ENCODE measurements around the gene TNRC6B.
A peak's percentile ranks its signal among the peaks of the same experiment; 100 is the strongest.

TNRC6B gene

DNA sequence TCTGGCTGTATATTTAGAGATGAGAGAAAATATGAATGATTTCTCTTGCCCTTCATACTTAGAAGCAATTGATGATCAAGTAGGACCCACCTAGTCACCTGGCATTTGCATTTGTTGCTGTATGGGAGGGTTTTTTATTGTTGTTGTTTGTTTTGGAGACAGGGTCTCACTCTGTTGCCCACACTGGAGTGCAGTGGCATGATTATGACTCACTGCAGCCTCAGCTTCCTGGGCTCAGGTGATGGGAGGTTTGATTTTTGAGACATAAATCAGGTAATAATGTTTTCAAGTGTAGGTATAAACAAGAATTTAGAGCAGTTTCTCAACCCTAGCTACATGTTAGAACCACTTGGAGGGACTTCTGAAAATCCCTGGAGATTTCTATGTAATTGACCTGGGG lies 63.0 kb downstream of the TNRC6B start:
- no peak for TF ChIP-seq Cebpa-rat (IDR thresholded peaks at IDR 0.05)
- H3K27me3 ChIP-seq, result no peaks in the 10 kb centered on the region

GRCh38 chr22:40241200-40241763 lies 63.6 kb downstream of the TNRC6B start:
- no peak for TF ChIP-seq Cebpa-rat (IDR thresholded peaks at IDR 0.05)
- peaks cover 49 to 85% (median 67%) of the 10 kb centered on the region in 10 experiments for H3K4me1 ChIP-seq
- H3K27ac ChIP-seq, result no peak overlapping the region; a peak in 1 of 22 replicates
- no peaks in the 10 kb centered on the region for H3K27me3 ChIP-seq
- no peak overlapping the region for H3K4me3 ChIP-seq
- H4K20me1 ChIP-seq, result peaks cover 34 to 99% (median 51%) of the 10 kb centered on the region in 11 experiments; a peak in 21 of 22 replicates
- no peaks in the 10 kb centered on the region for H3K9me3 ChIP-seq (replicated peaks in 1 of 11)
- H3K9ac ChIP-seq, result 0 out of 22 replicates have a peak overlapping the region, but pooled peaks of 1 of the 11 experiments have one; percentile 0
- peaks cover 7 to 40% (median 19%) of the 10 kb centered on the region in 11 experiments; a peak in 20 of 22 replicates for H3K36me3 ChIP-seq
- peak overlapping the region in 8 of 11 experiments; percentile 3 to 32 (median 16); a peak in 11 of 22 replicates for H3K4me2 ChIP-seq

More for the DNA sequence above, 63.0 kb downstream of the TNRC6B start:
- Histone ChIP-seq H3K9me3 (replicated peaks in 1 of 11) (no peaks in the 10 kb centered on the region), H3K4me2 (peak overlapping the region in 10 of 11 experiments; percentile 2 to 32 (median 16); a peak in 12 of 22 replicates), H3K27ac (no peak overlapping the region), H3K9ac (0 out of 22 replicates have a peak overlapping the region, but pooled peaks of 1 of the 11 experiments have one; percentile 0), H3K36me3 (peaks cover under 1 to 40% (median 16%) of the 10 kb centered on the region in 11 experiments; a peak in 18 of 22 replicates), H3K4me3 (no peak overlapping the region), H4K20me1 (peaks cover 34 to 99% (median 57%) of the 10 kb centered on the region in 11 experiments; a peak in 21 of 22 replicates), H3K4me1 (peaks cover 50 to 87% (median 67%) of the 10 kb centered on the region in 10 experiments)

DNA sequence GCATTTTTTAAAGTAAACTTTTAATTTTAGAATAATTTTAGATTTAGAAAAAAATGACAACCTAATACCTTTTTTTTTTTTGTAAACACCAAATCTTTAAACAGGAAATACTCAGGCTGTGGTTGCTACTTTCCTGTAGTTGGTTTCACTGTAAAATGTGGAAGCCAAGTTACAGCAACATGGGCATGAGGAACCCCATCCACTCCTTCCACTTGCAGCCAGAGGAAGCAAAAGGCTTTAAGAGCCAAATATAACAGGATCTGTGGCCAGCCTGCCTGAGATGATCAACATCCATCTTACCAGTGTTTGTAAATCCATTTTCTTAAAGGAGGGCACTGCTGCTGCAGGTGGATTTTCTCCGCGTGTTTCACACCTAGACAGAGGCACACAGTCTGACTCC lies 66.2 kb downstream of the TNRC6B start:
- TF ChIP-seq Cebpa-rat (IDR thresholded peaks at IDR 0.05), result no peak
- peaks cover 28 to 52% (median 34%) of the 10 kb centered on the region in 11 experiments for H3K36me3 ChIP-seq
- peak overlapping the region; percentile 55 to 89 (median 75) for H3K4me2 ChIP-seq
- H4K20me1 ChIP-seq, result peaks cover 17 to 96% (median 37%) of the 10 kb centered on the region in 11 experiments; a peak in 21 of 22 replicates
- H3K9ac ChIP-seq, result peak overlapping the region in 4 of 11 experiments; percentile 4 to 48 (median 20); a peak in 3 of 22 replicates
- no peaks in the 10 kb centered on the region for H3K9me3 ChIP-seq (replicated peaks in 1 of 11)
- H3K27ac ChIP-seq, result peak overlapping the region in 6 of 11 experiments; percentile 12 to 68 (median 57); a peak in 11 of 22 replicates
- peaks cover 40 to 65% (median 51%) of the 10 kb centered on the region in 10 experiments for H3K4me1 ChIP-seq
- peak overlapping the region in 1 of 10 experiments; percentile 26; a peak in 1 of 20 replicates for H3K4me3 ChIP-seq
- H3K27me3 ChIP-seq, result no peaks in the 10 kb centered on the region

DNA sequence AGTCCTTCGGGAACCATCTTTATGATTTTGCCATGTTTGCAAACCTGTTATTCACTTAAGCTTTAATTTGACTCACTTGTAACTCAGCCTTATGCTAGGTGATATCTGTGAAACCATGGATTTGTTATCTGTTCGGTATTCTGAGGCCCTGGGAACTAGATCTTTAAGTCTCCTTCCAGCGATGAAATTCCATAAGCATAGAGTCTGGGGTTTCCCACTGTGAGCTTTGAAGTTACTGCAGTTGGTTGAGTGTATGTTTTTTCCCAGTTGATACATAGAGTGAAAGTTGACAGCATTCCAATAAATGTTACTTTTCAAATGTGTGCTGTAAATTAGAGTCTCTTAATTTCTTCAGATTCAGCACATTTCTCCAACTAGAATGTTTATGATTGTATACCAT lies 66.9 kb downstream of the TNRC6B start:
- Histone ChIP-seq H3K36me3 (peaks cover 33 to 59% (median 38%) of the 10 kb centered on the region in 11 experiments), H4K20me1 (peaks cover 11 to 96% (median 30%) of the 10 kb centered on the region in 11 experiments; a peak in 20 of 22 replicates)

DNA sequence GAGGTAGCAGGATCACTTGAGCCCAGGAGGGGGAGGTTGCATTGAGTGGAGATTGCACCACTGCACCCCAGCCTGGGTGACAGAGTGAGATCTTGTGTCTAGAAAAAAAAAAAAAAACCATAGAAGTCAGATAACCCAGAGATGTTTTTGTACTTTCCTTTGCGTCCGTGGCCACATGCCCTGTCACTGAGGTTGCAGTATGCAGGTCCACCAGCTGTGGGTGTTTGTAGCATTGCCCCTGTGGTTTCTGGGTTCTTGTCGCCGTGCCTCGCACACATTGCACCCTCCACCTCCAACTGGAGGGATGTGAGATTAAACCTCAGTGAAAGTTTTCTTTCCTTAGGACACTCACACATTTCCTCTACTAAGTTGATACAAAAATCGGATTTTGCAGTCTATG lies 70.3 kb downstream of the TNRC6B start:
- H3K4me1 ChIP-seq, result peaks cover 17 to 35% (median 22%) of the 10 kb centered on the region in 10 experiments
- H4K20me1 ChIP-seq, result peaks cover 0 to 91% (median 6%) of the 10 kb centered on the region in 11 experiments; a peak in 8 of 22 replicates

More for the DNA sequence above, 66.9 kb downstream of the TNRC6B start:
- Histone ChIP-seq H3K9ac (0 out of 22 replicates have a peak overlapping the region, but pooled peaks of 1 of the 11 experiments have one; percentile 48), H3K4me1 (peaks cover 34 to 65% (median 46%) of the 10 kb centered on the region in 10 experiments), H3K9me3 (replicated peaks in 1 of 11) (no peaks in the 10 kb centered on the region), H3K4me2 (peak overlapping the region; percentile 55 to 89 (median 75); a peak in 18 of 22 replicates), H3K27me3 (no peaks in the 10 kb centered on the region), H3K4me3 (no peak overlapping the region), H3K27ac (peak overlapping the region in 5 of 11 experiments; percentile 27 to 68 (median 59); a peak in 7 of 22 replicates)
- no peak for TF ChIP-seq Cebpa-rat (IDR thresholded peaks at IDR 0.05)

DNA sequence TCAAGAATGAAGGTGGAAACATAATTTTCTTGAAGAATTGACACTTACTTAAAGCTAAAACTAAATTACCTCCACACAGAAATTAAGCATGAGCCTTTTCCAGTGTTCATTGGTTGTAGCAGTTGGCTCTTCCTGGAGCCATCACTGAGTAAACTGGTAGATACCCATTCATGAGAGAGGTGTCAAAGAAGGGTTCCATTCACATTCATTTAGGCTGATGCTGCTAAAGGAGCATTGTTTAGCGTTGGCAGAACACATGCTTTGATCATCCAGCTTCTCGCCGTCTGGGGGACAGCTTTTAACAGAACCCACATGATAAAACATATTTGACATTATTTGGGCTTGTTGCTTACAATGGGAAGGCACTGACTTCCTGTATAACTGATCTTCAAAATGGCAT lies 71.6 kb downstream of the TNRC6B start:
- no peak overlapping the region for H3K27ac ChIP-seq
- H3K27me3 ChIP-seq, result no peaks in the 10 kb centered on the region
- H3K36me3 ChIP-seq, result peaks cover 73 to 99% (median 80%) of the 10 kb centered on the region in 11 experiments
- H3K4me3 ChIP-seq, result no peak overlapping the region
- peaks cover 0 to 88% (median 6%) of the 10 kb centered on the region in 11 experiments; a peak in 7 of 22 replicates for H4K20me1 ChIP-seq
- peaks cover 4 to 22% (median 9%) of the 10 kb centered on the region in 10 experiments; a peak in 19 of 20 replicates for H3K4me1 ChIP-seq
- no peak for TF ChIP-seq Cebpa-rat (IDR thresholded peaks at IDR 0.05)
- H3K4me2 ChIP-seq, result peak overlapping the region in 1 of 11 experiments; percentile 9; a peak in 1 of 22 replicates
- no peaks in the 10 kb centered on the region for H3K9me3 ChIP-seq (replicated peaks in 1 of 11)
- no peak overlapping the region for H3K9ac ChIP-seq

More for the DNA sequence above, 70.3 kb downstream of the TNRC6B start:
- no peaks in the 10 kb centered on the region for H3K9me3 ChIP-seq (replicated peaks in 1 of 11)
- no peak overlapping the region for H3K9ac ChIP-seq
- H3K27ac ChIP-seq, result no peak overlapping the region
- H3K27me3 ChIP-seq, result no peaks in the 10 kb centered on the region
- H3K4me3 ChIP-seq, result no peak overlapping the region
- no peak for TF ChIP-seq Cebpa-rat (IDR thresholded peaks at IDR 0.05)
- peaks cover 60 to 86% (median 68%) of the 10 kb centered on the region in 11 experiments for H3K36me3 ChIP-seq
- H3K4me2 ChIP-seq, result no peak overlapping the region

DNA sequence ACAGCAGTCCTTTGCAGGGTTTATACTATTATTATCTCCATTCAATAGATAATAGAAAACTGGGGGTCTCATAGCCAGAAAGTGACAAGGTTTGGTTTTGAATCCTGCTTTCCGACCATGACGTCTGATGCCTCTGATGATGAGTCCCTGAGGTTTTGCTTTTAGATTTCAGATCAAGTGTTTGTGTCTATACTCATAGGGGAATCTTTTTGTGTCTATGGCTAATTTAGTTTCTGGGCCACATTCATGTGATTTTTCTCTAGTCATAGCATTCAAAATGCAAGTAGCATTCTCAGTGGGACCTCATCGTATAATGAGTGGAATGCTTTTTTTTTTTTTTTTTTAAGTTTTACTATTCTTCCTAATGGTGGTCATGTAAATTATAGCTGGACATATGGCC lies 72.9 kb downstream of the TNRC6B start:
- Histone ChIP-seq H3K9me3 (replicated peaks in 1 of 11) (no peaks in the 10 kb centered on the region), H3K4me2 (no peak overlapping the region), H3K9ac (no peak overlapping the region), H3K27me3 (no peaks in the 10 kb centered on the region), H3K4me3 (no peak overlapping the region), H4K20me1 (peaks cover 0 to 84% (median 0%) of the 10 kb centered on the region in 11 experiments; a peak in 5 of 22 replicates), H3K36me3 (peaks cover 82 to 100% (median 90%) of the 10 kb centered on the region in 11 experiments), H3K27ac (no peak overlapping the region), H3K4me1 (peaks cover 0 to 16% (median 0%) of the 10 kb centered on the region in 10 experiments; a peak in 2 of 20 replicates)
- TF ChIP-seq Cebpa-rat (IDR thresholded peaks at IDR 0.05), result no peak

DNA sequence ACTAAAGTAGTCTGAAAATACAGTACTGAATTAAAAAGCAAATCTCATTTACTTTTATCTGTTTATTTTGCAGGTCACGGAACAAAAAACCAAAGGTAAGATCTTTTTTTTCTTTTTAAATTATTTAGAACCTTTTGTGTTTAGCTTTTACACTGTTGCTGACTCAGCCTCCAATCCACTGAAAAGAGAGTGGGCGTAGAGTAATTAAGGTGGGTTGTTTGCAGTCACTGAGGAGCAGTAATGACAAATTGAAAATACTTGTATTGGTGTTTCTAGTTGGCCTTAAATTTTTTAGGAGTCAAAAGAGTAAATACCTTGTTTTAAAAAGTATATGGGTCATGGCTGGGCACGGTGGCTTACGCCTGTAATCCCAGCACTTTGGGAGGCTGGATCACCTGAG lies 73.4 kb downstream of the TNRC6B start:
- no peak for TF ChIP-seq Cebpa-rat (IDR thresholded peaks at IDR 0.05)
- Histone ChIP-seq H3K4me2 (no peak overlapping the region), H3K36me3 (peaks cover 79 to 98% (median 85%) of the 10 kb centered on the region in 11 experiments), H3K4me3 (no peak overlapping the region), H3K9ac (no peak overlapping the region), H4K20me1 (peaks cover 0 to 82% (median 0%) of the 10 kb centered on the region in 11 experiments; a peak in 5 of 22 replicates), H3K9me3 (replicated peaks in 1 of 11) (no peaks in the 10 kb centered on the region), H3K27ac (no peak overlapping the region), H3K27me3 (no peaks in the 10 kb centered on the region), H3K4me1 (peaks cover 0 to 16% (median 0%) of the 10 kb centered on the region in 10 experiments; a peak in 2 of 20 replicates)

GRCh38 chr22:40252146-40252545 lies 74.4 kb downstream of the TNRC6B start:
- Histone ChIP-seq H3K4me2 (no peak overlapping the region), H3K27me3 (no peaks in the 10 kb centered on the region), H3K4me1 (peaks cover 0 to 16% (median 0%) of the 10 kb centered on the region in 10 experiments; a peak in 2 of 20 replicates), H3K36me3 (peaks cover 68 to 98% (median 84%) of the 10 kb centered on the region in 11 experiments), H3K27ac (no peak overlapping the region), H4K20me1 (peaks cover 0 to 82% (median 5%) of the 10 kb centered on the region in 11 experiments; a peak in 5 of 22 replicates), H3K9me3 (replicated peaks in 1 of 11) (no peaks in the 10 kb centered on the region), H3K4me3 (no peak overlapping the region), H3K9ac (no peak overlapping the region)
- TF ChIP-seq Cebpa-rat (IDR thresholded peaks at IDR 0.05), result no peak

Data from BLaER1 treated with 17β-estradiol and CSF1 and Interleukin-3, amounts not matched to agents 10 nM and 100 nM (cell line).